Heart right ventricle (tissue), 16 donors: ENCODE data around the gene PKP1. TPM values are rescaled to one million over a fixed set of nuclear protein-coding genes. Genes with fewer than 3 reads are reported as not detected.

ENCODE experiments used
- ATAC-seq, 8 donors: fragments of 200-7000 bp; cut with Tn5 transposase; one replicate each; pipeline ENCODE4 v1.9.1; 2020; ENCODE audit warnings: mild to moderate bottlenecking in 8 of 8, moderate library complexity in 8 of 8, moderate number of reproducible peaks in 1 of 8
- DNase-seq, 2 donors: peaks; one replicate each; pipeline ENCODE4 v3.0.0-alpha.2; 2020
- H3K27ac ChIP-seq, 10 donors: fragments of 200-600 bp; sonication (generic) in 2 of 10; one replicate each; pipeline versions ENCODE4 v1.5.0 to v1.8.0; 2020 to 2022; ENCODE audit warnings: mild to moderate bottlenecking in 3 of 10
- H3K27me3 ChIP-seq, 7 donors: fragments of 200-600 bp; one replicate each; pipeline ENCODE4 v1.8.0; 2021 to 2022; ENCODE audit warnings: mild to moderate bottlenecking in 2 of 7
- H3K36me3 ChIP-seq, 9 donors: fragments of 200-600 bp; sonication (generic) in 1 of 9; one replicate each; pipeline versions ENCODE4 v1.5.0 to v1.8.0; 2020 to 2022; ENCODE audit warnings: mild to moderate bottlenecking in 2 of 9
- H3K4me1 ChIP-seq, 9 donors: fragments of 200-600 bp; sonication (generic) in 1 of 9; one replicate each; pipeline versions ENCODE4 v1.5.0 to v1.8.0; 2020 to 2022; ENCODE audit warnings: mild to moderate bottlenecking in 4 of 9
- H3K4me3 ChIP-seq, 10 donors: fragments of 200-600 bp; sonication (generic) in 2 of 10; one replicate each; pipeline versions ENCODE4 v1.5.0 to v1.8.0; 2020 to 2022; ENCODE audit warnings: mild to moderate bottlenecking in 7 of 10, moderate library complexity in 2 of 10
- H3K9me3 ChIP-seq, 11 donors: fragments of 200-600 bp in 10 of 11; sonication (generic) in 2 of 11; one replicate each; pipeline versions ENCODE4 v1.5.0 to v1.8.0; 2013 to 2022; ENCODE audit warnings: mild to moderate bottlenecking in 2 of 11, control low read depth in 1 of 11, moderate library complexity in 1 of 11
- WGBS, 2 donors: extraction: QIAGEN DNeasy Blood & Tissue Kit; methylation state at CpG; one replicate each; pipeline ENCODE4 v1.1.7; 2013; ENCODE audit warnings: inconsistent platforms in 1 of 2; 5-methylcytosine and 5-hydroxymethylcytosine counted together
- intact Hi-C, 10 donors: fragments of 100-400 bp; cut with DNase I; formaldehyde crosslinking; loops; one replicate each; pipeline versions ENCODE4 v1.11.1 to v1.14.2; 2022
- polyA plus RNA-seq, 2 donors: library from polyadenylated mRNA; stranded (reverse); fragments of 200-250 nt; gene quantifications; one replicate each; pipeline ENCODE4 v1.2.3, GENCODE V29; 2013
- total RNA-seq, 10 donors: library from RNA; stranded (reverse); fragmentation: NEBNext Ultra II Directional in 3 of 10; extraction: Animal tissue kit (Norgen Biotek cat#: 25700) in 3 of 10; gene quantifications; one replicate each; pipeline versions ENCODE4 v1.2.1 to v1.2.4, GENCODE V29; 2021 to 2023
- TF ChIP-seq, protein P1 (sequence below), 9 donors: fragments of 200-600 bp; sonication (generic) in 2 of 9; IDR thresholded peaks; one replicate each; pipeline versions ENCODE4 v1.5.0 to v1.8.0; 2021 to 2022; ENCODE audit warnings: antibody characterized with exemption in 9 of 9, mild to moderate bottlenecking in 5 of 9, moderate library complexity in 1 of 9
- donor health status: Arrhythmogenic right ventricular cardiomyopathy.
- donor health status: ischemic (EF 13 %, LVEDD 7.1; RV severe dilation, severe dysfunction).
- donor health status: healthy with polysubstance abuse.
- donor health status: DM: no; HTN: yes; CAD: no.
- donor health status: DM: no; HTN: no; CAD: no.
- donor health status: ischemic (EF 25% LVEDD 6.9; RV normal size, moderate dysfunction).
- donor health status: ischemic (EF 25% LVEDD 5.7; RV mildly dilated, moderate dysfunction).
- donor health status: healthy.
- donor health status: DM: yes; HTN: yes; CAD: no.
- donor health status: Ischemic cardiomyopathy.
- donor health status: ischemic (EF 35%, LVEDD 5.7; RV mildly dilated, moderate dysfunction).
- donor health status: nonischemic (EF 11% LVEDD 7.7; RV severe dilation, severe dysfunction).
- donor health status: DM: yes; HTN: yes; CAD: no.
- donor health status: PGD.
- donor health status: ischemic (EF 29% LVEDD 5.4; RV normal size, mild dysfunction).
- donor health status: nonischemic (EF 23%, LVEDD 6.1; RV moderate dilation, normal function).

Gene PKP1
- total and polyA plus RNA-seq, 12 donors, result 0.05 to 1.2 (median 0.33) TPM

DNA sequence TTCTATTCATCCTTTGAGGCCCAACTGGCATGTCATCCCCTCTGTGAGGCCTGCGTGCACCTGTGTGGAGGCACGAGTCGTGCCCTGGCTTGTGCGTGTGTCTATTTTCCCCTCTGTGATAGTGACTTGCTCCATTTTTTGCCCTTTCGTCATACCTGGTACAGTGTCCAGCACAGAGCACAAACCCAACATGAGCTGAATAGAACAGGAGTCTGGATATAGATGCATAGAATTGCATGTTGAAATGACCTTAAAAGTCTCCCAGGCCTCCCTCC, 61.7 kb downstream of the PKP1 start:
- H3K4me1 ChIP-seq, result peaks cover 0 to 12% (median 3%) of the 10 kb centered on the region in 9 donors
- peaks cover 0 to 18% (median 0%) of the 10 kb centered on the region in 7 donors for H3K27me3 ChIP-seq
- intact Hi-C loops, result loop anchor here in 7 of 10 donors (5.0 to 10.0 kb wide), 8 partner anchors 33 to 137 kb away; no protein-coding TSS in a partner anchor
- H3K36me3 ChIP-seq, result no peaks in the 10 kb centered on the region
- H3K4me3 ChIP-seq, result no peak overlapping the region
- no peak overlapping the region for H3K27ac ChIP-seq
- H3K9me3 ChIP-seq, result peaks cover 0 to 11% (median 0%) of the 10 kb centered on the region in 11 donors
- 96 to 97% methylated on average over 5 of the region's 5 CpGs for WGBS, 2 donors
- TF ChIP-seq, protein P1, sequence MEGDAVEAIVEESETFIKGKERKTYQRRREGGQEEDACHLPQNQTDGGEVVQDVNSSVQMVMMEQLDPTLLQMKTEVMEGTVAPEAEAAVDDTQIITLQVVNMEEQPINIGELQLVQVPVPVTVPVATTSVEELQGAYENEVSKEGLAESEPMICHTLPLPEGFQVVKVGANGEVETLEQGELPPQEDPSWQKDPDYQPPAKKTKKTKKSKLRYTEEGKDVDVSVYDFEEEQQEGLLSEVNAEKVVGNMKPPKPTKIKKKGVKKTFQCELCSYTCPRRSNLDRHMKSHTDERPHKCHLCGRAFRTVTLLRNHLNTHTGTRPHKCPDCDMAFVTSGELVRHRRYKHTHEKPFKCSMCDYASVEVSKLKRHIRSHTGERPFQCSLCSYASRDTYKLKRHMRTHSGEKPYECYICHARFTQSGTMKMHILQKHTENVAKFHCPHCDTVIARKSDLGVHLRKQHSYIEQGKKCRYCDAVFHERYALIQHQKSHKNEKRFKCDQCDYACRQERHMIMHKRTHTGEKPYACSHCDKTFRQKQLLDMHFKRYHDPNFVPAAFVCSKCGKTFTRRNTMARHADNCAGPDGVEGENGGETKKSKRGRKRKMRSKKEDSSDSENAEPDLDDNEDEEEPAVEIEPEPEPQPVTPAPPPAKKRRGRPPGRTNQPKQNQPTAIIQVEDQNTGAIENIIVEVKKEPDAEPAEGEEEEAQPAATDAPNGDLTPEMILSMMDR (IDR thresholded peaks at IDR 0.05), result no peak
- DNase-seq (no peak), ATAC-seq (no peak)

DNA sequence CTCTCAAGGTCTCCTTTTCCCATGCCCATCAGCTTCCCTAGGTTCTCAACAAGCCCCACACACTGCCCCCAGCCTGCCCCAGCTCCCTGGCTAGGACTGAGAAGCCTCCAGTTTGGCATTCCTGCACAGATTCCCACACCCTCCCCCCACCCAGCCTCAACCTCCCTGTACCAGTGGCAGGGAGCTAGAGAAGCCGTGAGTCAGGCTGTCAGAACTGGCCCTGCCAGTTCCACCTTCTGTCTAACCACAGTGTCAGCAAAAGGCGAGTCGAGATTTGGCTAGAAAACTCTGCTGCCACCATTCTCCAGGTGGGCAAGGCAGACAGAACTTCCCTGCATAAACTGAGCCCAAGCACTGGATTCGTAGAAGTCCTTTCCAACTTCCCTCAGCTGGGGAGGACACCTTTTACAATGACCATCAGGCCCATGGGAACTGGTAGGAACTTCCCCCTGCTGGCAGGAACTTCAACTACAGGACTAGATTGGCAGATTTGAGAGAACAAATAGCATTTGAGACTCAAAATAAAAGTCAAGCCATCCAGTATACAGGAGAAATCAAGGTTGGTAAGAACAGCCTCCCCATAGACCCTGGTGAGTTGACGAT, 63.1 kb downstream of the PKP1 start:
- WGBS, 2 donors, result 57 to 61% methylated on average over 5 of the region's 5 CpGs
- Histone ChIP-seq H3K27me3 (peaks cover 0 to 18% (median 0%) of the 10 kb centered on the region in 7 donors), H3K36me3 (no peaks in the 10 kb centered on the region), H3K4me1 (peaks cover 0 to 12% (median 3%) of the 10 kb centered on the region in 9 donors), H3K27ac (no peak overlapping the region), H3K9me3 (peaks cover 0 to 7% (median 0%) of the 10 kb centered on the region in 11 donors), H3K4me3 (no peak overlapping the region)
- intact Hi-C loops, result loop anchor here in 9 of 10 donors (1.0 to 10.0 kb wide), 11 partner anchors 34 to 136 kb away; no protein-coding TSS in a partner anchor
- ATAC-seq (peak in 7 of 8 donors; percentile 11 to 66 (median 41)), DNase-seq (peak in 1 of 2 donors; percentile 62)
- TF ChIP-seq, protein P1 (IDR thresholded peaks at IDR 0.05), result peak; percentile 46 to 72 (median 64)

DNA sequence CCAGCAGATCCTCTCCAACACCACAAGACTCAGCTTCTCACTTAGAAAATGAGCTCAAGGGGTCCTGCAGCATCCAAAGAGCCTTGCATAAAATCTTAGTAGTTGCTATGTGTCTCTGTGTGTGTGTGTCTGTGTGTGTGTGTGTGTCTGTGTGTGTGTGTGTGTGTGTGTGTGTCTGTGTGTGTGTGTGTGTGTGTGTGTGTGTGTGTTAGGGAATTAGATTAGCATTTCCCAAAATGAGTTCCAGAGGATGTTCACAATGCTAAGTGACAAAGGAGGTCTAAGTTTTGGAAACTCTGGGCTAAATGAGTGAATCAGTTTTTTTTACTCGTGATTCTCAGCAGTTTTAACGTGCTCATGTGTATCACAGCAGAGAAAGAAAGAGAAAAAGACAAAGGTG, 63.7 kb downstream of the PKP1 start:
- ATAC-seq, result no peak
- WGBS, 2 donors, result 53 to 63% methylated on average over 2 of the region's 2 CpGs
- DNase-seq, result no peak
- Histone ChIP-seq H3K4me1 (peaks cover 0 to 12% (median 3%) of the 10 kb centered on the region in 9 donors), H3K36me3 (no peaks in the 10 kb centered on the region), H3K27ac (no peak overlapping the region), H3K9me3 (peaks cover 0 to 2% (median 0%) of the 10 kb centered on the region in 11 donors), H3K27me3 (peaks cover 0 to 15% (median 0%) of the 10 kb centered on the region in 7 donors), H3K4me3 (no peak overlapping the region)
- intact Hi-C loops, result loop anchor here in 9 of 10 donors (1.0 to 10.0 kb wide), 11 partner anchors 35 to 135 kb away; no protein-coding TSS in a partner anchor
- TF ChIP-seq, protein P1 (IDR thresholded peaks at IDR 0.05), result no peak

DNA sequence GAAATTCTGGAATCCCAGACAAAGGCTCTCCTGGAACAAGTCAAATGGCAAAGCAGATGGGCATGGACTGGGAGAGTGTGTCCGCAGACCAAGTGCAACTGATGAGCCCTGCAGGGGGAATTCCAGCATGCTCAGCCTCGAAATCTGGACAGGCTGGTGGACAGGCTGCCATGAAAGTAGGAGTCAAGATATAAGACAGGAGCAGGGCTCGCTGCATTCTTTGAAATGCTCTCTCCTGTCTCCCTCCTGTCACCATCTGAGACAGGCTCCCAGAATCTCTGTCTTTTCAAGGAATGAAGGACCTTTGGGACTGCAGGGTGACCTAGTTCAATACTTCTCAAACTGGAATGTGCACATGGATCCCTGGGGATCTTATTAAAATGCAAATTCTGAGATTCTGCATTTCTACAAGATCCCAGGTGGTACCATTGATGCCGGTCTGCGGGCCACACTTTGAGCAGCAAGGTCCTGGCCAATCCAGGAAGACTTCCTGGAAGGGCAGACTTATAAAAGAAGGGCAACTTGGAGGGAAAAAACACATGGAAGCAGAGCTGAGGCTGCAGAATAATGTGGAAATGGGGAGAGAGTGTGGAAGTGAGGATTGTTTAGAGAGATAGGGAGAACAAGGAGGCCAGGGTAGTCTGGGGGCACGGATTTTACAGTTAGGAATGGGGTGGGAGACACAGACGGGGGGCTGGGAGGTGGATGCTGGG, 64.3 kb downstream of the PKP1 start:
- ATAC-seq (no peak), DNase-seq (no peak)
- peaks cover 0 to 9% (median 0%) of the 10 kb centered on the region in 7 donors for H3K27me3 ChIP-seq
- H3K9me3 ChIP-seq, result no peaks in the 10 kb centered on the region
- intact Hi-C loops, result loop anchor here in 8 of 10 donors (2.0 to 10.0 kb wide), 10 partner anchors 35 to 135 kb away; no protein-coding TSS in a partner anchor
- 32 to 37% methylated on average over 7 of the region's 7 CpGs for WGBS, 2 donors
- H3K27ac ChIP-seq, result no peak overlapping the region
- H3K4me1 ChIP-seq, result peaks cover 0 to 12% (median 3%) of the 10 kb centered on the region in 9 donors
- TF ChIP-seq, protein P1 (IDR thresholded peaks at IDR 0.05), result no peak
- H3K36me3 ChIP-seq, result no peaks in the 10 kb centered on the region
- H3K4me3 ChIP-seq, result no peak overlapping the region
